SK-N-DZ (cell line): ENCODE results near the gene SNAPC2.
"Not testable (repeated sequence)": the region's sequence is repeated elsewhere in the genome, so short reads cannot be mapped to it uniquely, and the experiment has no call there.

Source experiments
- DNase-seq: peaks from one replicate; pipeline ENCODE4 v3.0.0-alpha.2; 2015; ENCODE audit warnings: low spot score

Gene SNAPC2

DNA sequence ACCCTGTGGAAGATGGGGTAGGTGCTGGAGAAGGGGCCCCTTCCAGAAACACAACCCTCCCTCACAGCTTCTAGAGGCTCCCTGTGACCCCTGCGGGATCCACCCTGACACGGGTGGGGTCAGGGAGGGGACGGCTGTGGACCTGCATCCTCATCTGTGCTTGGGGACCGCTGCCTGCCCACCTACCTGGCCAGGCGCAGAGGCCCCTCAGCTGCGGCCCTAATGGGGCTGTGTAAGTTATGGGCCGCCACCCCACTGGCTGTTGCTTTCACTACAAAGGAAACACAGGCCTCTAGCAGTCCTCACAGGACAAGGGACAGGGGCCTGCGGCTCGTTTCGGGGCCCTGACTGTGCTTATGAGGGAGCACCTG, 12.8 kb downstream of the SNAPC2 start:
- DNase-seq, result no peak

- DNase-seq, result no peak
Measured at GRCh38 chr19:7933411-7933810, 13.3 kb downstream of the SNAPC2 start.

DNA sequence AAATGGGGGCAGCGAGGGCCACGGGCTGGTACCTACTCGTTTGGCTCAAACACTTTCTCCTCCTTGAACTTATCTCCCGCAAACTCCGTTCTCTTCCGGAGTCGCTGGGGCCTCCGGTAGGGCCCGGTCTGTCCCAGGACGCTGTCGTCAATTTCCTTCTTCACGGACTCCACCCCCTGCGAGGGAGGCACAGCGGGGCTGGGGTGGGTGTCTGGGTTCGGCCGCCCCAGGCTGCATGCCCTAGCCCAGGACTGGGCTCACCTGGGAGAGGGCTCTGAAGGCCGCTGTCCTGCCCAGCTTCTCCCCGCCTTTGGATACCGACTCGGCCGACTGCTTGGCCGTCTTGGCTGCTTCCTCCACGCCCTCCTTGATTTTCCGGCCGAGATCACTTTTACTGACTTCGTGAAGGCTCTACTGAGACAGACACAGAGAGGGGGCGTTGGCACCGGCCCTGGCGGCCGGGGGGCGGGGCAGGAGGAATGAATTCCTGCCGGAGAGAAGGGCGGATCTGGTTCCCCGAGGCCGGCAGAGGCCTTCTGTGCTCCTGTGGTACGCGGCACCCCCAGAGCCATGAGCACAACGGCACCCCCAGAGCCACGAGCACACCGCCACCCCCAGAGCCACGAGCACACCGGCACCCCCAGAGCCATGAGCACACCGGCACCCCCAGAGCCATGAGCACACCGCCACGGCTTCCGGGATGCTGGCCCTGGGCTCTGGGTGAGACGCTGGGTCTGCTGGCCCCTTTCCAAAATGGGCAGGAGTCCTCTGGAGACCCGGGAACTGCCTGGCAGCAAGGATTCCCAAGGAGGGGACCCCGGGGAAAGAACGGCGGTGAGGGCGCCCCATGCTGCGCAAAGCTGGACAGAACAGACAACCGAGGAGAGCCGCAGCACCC, 13.9 kb downstream of the SNAPC2 start:
- no peak for DNase-seq

GRCh38 chr19:7934766-7935165, 14.6 kb downstream of the SNAPC2 start:
- DNase-seq, result no peak

- no peak for DNase-seq
Measured at GRCh38 chr19:7940841-7941240, 20.7 kb downstream of the SNAPC2 start.

GRCh38 chr19:7941895-7942596, 21.9 kb downstream of the SNAPC2 start:
- DNase-seq, result no peak

DNA sequence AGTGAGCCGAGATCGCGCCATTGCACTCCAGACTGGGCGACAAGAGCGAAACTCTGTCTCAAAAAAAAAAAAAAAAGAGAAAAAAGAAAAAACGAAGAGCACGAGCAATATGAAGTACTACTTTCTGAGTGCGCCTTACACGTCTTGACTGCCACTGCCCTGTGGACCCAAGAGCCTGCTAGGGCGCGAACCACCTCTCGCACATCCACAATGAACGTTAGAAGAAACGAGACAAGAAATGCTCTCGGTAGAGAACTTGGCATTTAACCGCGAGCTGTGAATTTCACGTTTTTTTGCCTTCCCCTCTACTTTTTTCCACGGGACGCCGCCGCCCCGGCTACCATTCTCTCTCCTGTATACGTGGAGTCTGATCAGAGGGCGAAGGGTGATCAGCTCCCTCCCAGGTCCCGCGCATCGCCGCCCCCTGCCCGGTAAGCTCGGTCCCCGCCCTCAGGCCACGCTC, 22.9 kb downstream of the SNAPC2 start:
- DNase-seq, result no peak

DNA sequence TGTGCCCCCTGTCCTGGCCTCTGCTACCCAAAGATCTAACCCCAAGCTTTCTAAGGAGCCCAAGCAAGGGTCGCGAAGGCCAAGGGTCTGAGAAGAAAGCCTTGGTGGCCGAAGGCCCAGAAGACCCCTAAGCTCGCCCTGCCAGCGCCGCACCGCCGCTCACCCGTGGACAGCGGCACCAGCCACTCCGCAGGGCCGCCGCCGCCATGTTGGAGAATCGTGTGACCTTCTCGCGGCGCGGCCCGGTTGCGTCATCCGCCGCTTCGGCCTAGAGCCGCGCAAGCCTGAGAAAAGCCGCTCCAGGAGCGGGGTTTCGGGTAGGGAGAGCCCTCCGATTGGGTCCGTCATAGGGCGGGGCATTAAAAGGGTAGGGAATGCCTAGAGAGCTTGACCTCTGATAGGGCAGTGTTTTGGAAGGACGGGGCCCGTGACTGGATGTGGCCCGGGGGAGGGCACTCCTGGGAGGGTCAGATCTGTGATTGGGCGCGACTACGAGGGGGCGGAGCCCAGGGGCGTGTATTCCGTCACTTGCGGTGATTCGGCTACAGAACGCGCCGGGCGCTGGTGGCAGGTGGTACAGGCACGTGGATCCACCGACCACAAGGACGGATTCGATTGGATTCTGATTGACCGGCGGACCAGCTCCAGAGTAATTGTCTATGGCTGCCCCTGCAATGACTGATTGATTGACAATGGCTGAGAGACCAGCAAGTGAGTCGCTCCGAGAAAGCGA, 23.5 kb downstream of the SNAPC2 start, which contains the start of gene TIMM44:
Gene TIMM44 (minus strand): TSS at position 223 of the 733 bp plus-strand sequence. CDS start 15 bp downstream, at position 208.
- DNase-seq, result peak; percentile 99

DNA sequence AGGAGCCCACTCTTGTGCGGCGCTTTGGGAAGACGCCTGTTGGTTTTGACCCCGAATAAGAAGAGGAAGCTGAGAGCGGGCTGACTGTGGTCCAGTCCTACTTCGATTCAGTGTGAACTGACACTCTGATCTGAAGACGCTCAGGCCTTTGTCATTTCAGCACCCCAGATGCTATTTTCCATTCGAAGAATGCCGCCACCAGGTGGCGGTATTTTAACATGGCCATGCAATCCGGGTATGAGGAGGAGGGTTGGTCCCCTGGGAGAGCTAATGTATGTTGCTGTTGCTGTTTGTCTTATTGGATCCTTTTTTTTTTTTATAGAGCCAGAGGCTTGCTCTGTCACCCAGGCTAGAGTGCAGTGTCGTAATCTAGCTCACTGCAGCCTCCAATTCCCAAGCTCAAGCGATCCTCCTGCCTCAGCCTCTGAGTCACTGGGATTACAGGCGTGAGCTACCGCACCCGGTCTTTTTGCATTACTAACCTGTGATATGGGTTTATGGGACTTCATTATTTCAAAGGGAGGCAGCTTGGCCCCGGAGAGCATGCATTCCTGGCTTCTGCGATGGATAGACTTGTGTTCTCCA, 24.1 kb downstream of the SNAPC2 start:
- peak; percentile 95 for DNase-seq

DNA sequence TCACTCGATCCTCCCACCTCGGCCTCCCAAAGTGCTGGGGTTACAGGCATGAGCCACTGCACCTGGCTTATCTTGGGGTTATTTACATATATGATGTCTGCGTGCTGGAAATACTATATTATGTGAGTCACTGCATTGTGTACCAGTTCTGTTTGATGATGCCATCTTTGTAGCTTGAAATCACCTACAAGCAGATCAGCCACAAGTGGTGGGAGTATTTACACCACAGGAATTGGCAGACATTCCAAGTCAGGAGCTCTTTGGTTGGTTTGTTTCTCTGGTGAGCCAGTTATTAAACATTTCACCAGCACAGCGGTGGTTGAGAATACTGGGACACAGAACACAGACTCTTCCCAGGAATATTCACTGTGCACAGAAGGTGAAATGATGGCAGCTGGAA, 27.8 kb downstream of the SNAPC2 start:
- DNase-seq, result no peak

DNA sequence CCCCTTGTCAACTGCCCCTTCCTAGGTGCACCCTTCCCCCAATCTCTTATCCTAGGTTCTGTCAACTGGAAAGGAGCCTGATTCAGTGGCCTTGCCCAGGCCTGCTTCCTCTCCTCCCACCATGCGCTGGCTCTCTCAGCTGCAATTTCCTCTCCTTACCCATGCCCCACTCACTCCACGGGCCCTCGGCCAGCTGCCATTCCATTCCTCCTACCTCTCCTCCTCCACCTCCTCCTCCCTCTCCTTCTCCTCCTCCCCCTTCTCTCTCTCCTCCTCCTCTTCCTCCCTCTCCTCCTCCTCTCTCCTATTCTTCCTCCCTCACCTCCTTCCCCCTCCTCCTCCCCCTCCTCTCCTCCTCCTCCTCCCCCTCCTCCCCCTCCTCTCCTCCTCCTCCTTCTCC, 32.9 kb downstream of the SNAPC2 start:
- no peak for DNase-seq

- no peak for DNase-seq
Measured at GRCh38 chr19:7953576-7953975, 33.4 kb downstream of the SNAPC2 start.

GRCh38 chr19:7955696-7956095, 35.6 kb downstream of the SNAPC2 start:
- DNase-seq, result no peak

- no peak for DNase-seq
Measured at GRCh38 chr19:7959211-7959610, 39.1 kb downstream of the SNAPC2 start.

- DNase-seq, result not testable (repeated sequence)
Measured at GRCh38 chr19:7961082-7961481, 40.9 kb downstream of the SNAPC2 start.

- DNase-seq, result no peak
Measured at GRCh38 chr19:7961920-7962626, 41.9 kb downstream of the SNAPC2 start.

- no peak for DNase-seq
Measured at GRCh38 chr19:7962644-7963268, 42.6 kb downstream of the SNAPC2 start.

DNA sequence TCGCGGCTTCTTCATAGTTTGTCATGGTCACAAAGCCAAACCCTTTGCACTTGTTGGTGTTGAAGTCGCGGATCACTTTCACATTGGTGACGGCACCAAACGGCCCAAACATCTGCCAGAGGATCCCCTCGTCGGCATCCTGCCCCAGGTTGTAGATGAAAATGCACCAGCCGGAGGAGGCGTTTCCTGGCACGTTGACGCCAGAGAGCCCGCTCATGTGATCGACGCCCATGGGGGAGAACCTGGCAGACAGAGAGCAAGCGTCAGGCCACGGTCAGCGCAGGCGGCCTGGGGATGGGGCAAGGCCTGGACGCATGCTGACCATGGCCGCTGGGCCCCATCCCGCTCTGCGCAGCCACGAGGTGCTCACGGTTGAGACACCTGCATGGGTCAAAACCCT, 43.4 kb downstream of the SNAPC2 start:
- no peak for DNase-seq

DNA sequence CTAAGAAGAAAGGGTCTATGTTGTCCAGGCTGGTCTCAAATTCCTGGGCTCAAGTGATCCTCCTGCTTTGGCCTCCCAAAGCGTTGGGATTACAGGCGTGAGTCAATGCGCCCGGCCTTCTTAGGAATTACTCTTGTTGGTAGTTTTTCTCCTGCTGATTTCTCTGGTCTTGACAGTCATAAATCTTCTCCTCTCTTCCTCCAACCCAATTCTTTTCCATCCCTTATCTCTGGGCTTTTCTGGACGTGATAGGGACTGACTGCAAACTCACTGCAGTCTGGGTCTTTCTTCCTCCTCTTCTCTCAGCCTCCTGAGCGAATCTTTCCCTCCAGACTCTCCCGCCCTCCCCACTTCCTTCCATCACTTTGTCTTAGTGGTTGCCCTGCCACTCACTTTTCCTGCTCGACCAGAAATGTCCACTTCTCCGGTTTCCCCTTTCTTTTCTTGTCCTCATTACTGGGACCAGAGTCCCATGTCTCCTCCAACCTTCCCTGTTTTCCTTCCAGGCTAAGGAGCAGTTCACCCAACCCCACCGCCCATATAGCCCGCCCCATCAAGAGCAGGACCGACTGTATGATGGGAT, 45.2 kb downstream of the SNAPC2 start:
- no peak for DNase-seq
